ENCODE measurements around the gene LCN10.
A peak's percentile ranks its signal among the peaks of the same experiment; 100 is the strongest.

LCN10 gene

DNA sequence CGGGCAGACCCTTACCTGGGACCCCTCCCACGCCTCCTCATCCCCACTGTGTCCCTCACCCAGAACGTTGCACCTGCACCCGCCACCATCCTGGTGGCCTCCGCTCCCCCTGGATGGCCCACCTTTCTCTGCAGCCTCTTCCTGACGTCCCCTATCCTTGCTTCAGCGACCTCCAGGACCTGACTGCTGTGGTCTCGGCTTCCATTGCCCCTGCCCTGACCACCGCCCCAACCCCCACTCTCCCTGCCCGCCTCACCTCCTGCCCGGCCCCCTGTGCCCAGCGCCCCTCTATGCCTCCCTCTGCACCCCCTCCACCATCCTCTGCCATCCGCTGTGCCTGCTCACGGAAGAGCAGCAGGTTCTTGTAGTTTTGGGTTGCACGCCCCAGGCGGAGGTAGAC, 2.2 kb downstream of the LCN10 start:
- no peak for DNase-seq (ENCODE audit: extremely low read depth in 1 of 2, low read depth in 1 of 2)

DNA sequence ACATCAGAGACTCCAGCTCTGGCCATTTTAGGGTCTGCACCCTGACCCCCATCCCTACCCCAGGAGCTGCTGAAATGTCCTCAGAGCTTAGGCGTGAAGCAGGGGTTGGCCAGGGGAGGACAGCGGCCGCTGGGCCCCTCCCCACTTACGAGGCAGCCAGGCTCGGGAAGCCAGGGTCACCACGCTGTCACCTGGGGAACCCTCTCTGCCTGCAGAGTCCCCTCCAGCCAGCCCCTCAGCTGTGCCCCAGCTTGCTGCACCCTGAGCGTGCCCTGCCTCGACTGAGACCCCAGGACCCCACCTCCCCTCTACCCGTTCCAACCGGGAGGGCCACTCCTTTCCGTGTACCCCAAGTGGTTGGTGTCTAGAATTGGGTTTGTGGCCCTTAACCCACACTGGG, 2.7 kb downstream of the LCN10 start:
- DNase-seq (ENCODE audit: extremely low read depth in 1 of 2, low read depth in 1 of 2) = no peak

DNA sequence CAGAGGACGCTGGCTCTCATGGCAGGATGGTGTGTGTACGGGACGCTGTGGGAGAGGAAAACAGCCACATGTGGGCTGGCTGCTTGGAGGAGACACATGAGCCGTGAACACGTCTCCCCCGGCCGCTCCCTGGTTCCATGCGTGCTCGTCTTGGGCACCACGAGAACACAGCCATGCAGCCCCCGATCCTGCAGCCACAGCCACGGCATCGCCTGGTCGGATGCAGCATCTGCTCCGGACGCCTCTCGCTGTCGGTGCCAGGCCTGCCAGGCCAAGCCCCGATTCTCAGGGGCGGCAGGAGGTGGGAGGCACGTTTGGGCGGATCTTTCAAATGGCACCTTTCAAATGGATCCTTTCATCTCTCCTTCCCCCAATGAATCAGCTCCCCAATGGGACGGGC, 3.2 kb downstream of the LCN10 start:
- no peak for DNase-seq (ENCODE audit: extremely low read depth in 1 of 2, low read depth in 1 of 2)

DNA sequence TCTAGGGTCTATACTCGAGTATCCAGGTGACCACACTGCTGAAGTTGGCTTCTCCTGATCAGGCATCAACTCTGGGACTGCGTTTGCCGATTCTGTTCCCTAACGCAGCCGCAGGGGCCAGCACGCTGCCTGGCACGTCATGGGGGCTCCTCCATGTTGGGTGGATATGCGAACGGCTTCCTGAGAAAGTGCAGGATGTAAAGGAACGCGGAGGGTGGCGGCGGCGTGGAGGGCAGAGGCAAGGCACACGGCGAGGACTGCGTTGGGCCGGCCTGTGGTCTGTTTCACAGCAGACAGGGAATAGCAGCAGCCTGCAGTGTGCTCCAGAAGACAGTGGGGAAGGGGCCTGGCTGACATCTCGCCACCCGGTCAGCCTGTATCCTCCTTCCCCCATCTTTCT, 3.8 kb downstream of the LCN10 start:
- no peak for DNase-seq (ENCODE audit: extremely low read depth in 1 of 2, low read depth in 1 of 2)

DNA sequence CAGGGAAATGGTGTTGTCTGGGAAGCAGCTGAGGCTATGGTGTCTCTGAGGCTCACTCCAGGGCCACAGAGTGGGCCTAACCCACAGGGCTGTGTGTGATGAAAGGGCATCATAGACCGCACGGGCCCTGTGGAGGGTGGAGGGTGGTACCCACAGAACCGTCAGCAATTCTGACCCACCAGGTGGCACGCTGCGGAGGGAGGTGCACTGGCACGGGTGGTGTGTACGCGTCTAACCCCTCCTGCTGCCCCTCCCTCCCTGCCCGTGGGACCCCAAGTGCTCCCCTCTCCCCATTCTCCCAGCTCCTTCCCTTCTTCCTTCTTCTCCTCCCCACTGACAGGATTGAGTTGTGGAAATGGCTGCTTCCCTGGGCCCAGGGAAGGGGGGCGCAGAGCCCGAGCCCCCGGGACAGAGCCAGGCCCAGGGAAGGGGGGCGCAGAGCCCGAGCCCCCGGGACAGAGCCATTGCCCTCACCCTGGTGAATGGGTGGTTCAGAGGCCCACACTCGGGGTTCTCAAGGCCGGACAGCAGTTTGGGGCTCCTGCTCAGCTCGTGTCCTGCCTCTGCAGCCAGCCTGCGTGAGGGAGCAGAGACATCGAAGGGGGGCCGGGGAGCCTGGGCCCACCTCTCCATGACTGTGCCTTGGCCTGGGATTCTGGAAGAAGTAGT, 6.8 kb downstream of the LCN10 start:
- DNase-seq (ENCODE audit: extremely low read depth in 1 of 2, low read depth in 1 of 2) = no peak

DNA sequence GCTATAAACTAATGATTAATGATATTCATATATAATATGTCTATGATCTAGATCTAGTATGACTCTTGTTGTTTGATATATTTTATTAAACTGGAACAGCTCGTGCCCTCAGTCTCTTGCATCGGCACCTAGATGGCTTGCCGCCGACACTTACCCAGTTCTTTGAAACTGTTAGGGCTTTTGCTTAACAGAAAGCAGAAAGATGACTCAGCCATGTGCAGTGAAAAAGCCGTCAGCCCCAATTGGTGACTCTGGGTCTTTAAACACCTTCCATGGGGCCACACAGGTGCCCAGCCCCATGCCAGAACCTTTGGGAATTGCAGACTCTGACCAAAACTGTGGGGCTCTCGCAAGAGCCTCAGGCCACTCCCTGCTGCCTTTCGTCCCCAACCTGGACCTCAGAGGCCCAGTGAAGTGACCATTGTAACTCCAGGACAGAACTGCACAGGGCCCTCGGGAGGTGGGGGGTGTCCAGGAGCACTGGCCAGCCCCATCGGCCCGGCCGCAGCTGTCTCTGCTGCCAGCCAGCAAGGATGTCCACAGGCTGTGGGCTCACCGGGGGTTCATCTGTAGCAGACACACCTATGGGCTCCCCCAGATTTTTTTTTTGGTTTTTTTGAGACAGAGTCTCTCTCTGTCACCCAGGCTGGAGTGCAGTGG, 7.8 kb downstream of the LCN10 start:
- DNase-seq (ENCODE audit: extremely low read depth in 1 of 2, low read depth in 1 of 2) = no peak

DNA sequence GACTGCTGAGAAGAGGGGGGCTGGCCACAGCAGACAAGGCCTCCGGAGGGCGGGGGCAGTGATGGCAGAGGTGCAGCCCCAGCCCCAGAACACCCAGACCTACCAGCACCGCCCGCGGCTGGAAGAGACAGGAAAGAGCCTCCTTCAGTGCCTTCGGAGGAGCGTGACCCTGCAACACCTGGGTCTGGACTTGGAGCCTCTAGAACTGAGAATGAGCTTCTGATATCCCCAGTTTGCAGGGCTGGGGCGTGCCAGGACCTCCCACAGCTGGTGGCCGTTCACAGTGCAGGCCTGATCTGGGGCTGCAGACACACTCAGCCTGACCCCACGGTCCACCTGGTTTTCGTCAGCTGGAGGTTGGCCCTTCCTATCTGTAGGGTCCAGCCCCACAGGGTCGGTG, 9.1 kb downstream of the LCN10 start:
- DNase-seq (ENCODE audit: extremely low read depth in 1 of 2, low read depth in 1 of 2) = no peak

DNA sequence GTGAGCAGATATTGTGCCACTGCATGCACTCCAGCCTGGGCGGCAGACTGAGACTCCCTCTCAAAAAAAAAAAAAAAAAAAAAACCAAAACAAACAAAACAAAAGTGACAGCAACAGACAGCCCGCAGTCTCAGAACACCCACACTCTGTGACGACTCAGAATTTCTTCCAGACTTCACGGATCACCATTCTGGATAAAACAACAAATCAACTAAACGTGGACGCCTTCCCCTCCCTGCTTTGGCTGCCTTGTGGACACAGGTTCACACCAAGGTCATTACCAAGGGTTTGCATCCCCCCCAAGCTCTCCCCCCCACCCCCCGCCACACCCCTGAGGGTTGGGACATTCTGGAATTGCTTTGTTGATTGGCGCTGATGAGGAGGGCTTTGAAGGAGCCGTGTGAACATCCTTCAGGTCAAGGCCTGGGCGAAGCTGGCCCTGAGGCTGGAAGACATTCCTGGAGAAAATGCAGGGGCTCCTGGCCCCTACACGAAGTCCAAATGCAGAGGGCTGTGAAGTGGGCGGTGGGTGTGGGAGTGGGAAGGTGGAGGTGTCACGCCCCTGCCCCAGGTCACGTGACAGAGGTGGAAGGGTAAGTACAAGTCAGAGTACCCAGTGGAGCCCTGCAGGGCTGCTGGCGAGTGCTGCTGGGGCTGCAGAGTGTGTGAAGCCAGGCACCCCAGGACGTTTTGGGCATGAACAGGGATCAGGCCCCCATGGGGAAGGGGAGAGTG, 10.1 kb downstream of the LCN10 start:
- no peak for DNase-seq (ENCODE audit: extremely low read depth in 1 of 2, low read depth in 1 of 2)

DNA sequence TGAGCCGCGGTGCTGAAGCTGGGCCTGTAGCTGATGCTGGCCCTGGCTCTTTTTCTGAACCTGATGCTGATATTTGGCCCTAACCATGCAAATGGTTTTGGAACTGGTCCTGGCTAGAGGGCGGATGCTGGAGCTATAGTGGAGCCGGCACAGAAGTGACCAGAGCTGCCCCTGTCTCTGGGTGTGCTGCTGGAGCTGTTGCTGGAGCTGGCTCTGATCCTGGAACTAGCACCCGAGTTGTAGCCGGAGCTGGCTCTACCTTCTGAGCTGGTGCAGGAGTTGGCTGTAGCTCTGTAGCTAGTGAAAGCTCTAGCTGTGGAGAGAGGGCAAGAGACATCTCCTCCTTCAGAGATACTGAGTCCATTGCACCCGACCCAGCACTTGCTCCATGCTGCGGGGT, 12.8 kb downstream of the LCN10 start:
- no peak for DNase-seq (ENCODE audit: extremely low read depth in 1 of 2, low read depth in 1 of 2)

DNA sequence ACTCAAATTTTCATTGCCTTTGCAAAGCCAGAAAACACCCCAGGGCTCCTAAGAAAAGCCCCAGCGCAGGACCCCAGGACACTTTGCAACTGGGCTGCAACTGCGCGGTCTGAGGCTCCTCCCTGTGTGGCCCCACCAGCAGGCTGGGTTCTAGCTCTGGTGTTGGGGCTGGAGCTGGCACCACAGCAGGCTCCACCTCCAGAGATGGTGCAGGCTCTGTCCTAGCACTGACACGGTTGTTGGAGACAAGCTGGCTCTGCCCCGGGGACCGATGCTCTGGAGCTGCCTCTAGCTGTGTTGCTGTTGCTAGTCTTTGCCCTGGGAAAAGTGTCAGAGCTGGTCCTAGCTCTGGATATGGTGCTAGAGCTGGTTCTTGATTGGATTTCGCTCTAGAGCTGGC, 13.6 kb downstream of the LCN10 start:
- DNase-seq (ENCODE audit: extremely low read depth in 1 of 2, low read depth in 1 of 2) = no peak

DNA sequence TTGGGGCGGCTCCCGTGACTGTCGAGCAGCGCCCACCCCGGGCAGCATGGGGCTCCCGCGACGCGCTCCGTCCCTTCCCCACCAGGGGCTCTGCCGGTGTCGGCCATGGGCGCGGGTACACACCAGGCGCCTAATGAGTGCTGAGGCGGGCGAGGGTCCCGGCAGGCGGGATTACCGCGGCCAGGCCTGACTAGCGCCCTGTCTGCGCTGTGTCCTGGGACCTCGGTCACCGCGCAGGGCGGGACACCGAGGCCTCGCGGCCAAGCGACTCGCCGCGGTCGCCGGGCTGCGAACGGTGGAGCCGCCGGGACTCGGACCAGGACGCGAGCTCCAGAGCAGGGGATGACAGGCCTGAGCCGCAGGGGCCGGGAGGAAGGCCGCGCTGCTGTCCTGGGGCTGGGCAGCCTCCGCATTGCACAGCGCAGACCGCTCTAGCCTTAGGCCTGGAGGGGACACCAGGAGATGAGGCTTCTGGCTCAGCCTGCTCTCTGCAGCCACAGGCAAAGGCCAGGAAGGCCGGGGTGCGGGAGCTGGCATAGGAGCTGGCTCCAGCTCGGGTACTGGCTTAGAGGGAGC, 14.1 kb downstream of the LCN10 start:
- no peak for DNase-seq (ENCODE audit: extremely low read depth in 1 of 2, low read depth in 1 of 2)

DNA sequence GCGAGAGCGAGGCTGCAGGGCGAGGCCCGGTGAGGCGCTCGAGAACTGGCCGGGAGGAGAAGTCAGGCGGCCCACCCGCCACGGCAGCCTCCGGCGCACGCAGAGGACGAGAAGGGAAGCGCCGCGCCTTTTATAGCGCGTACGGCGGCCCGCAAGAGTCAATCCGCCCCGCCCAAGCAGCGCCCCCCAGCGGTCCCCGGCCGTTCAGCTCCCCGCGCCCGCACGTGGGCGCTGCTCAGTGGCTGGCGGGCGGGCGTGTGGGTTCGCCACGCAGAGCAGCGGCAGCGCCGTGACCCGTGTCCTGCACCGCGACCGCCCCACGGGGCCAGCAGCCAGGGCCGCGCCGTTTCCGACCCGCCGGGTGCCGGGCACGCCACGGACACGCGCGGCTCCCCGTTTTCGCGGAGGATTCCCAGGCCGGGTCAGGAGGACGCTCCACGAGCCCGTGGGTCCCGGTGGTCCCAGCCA, 14.6 kb downstream of the LCN10 start:
- DNase-seq (ENCODE audit: extremely low read depth in 1 of 2, low read depth in 1 of 2) = peak; percentile 77 to 81

DNA sequence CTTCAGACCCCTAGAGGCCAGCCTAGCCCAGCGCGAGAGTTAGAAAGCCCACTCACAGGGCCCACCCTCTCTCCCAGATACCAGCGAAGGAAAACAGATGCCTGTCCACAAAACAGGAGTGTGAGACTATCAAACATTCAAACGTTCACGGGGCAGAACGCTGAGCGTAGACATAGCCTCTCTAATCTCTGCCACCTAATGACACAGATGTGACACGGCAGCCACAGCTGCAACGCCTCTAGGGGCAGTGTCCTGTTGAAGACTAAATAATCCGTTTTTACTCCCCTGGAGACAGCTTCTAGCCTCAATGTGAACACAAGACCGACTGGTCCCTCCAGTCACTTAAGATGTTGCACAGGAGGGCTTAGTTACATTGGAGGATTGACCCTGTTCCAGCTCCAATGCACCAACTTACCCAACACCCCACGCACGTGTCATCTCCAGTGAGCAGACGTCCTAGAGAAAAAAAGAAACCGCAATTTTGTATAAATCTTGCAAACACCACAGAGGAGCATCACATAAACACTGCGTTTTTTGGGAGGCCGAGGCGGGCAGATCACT, 16.0 kb downstream of the LCN10 start:
- no peak for DNase-seq (ENCODE audit: extremely low read depth in 1 of 2, low read depth in 1 of 2)

DNA sequence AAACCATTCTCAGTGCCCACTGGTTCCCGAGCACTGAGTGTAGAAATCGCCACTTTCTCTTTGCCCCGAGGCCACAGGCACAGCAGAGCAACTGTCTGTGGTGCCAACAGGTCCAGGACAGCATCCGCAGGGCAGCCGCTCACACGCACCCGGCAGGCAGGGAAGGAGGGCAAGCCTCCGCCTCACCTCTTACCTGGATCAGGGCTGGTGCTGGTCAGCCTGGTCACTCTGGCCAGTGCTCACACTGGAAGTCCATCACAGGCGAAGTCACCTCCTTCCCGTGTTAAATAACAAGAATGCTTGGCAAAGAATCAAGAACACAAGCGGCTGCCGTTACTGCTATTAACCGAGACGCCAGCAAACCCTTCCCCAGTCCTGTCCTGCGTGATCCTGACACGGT, 16.6 kb downstream of the LCN10 start:
- no peak for DNase-seq (ENCODE audit: extremely low read depth in 1 of 2, low read depth in 1 of 2)

DNA sequence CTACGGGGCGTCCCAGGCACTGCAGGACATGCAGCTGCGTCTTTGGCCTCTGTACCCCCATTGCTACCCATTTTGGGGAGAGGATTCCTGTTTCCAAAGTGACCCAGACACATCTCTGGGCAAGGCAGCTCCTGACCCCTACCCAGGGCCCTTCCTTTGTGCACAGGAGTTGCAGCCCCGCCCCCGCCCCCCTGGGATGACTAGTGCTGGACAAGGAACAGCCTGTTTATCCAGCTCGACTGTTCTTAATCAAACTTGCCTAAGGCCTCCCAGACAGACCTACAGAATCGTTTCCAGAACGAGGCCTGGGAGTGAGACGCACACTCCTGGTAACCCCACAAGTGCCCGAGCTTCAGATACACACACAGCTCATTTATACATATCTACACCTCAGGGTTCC, 17.1 kb downstream of the LCN10 start:
- DNase-seq (ENCODE audit: extremely low read depth in 1 of 2, low read depth in 1 of 2) = no peak

DNA sequence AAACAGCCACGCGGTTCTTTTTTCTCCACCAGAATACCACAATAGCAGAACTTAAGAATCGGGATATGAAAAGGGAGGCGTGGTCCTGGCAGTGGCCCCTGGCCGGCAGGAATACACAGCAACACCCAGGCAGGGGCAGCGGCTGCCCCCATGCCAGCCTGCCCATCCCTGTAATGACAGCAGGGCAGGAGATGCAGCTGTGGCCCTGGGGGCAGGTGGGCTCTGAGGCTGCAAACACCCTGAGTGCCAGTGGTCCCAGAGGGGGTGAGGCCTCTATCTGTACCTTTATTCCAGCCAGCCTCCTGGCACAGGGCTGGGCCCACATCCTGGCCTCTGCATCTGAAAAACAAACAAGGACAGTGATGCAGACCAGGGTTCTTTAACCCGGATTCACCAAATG, 18.0 kb downstream of the LCN10 start:
- no peak for DNase-seq (ENCODE audit: extremely low read depth in 1 of 2, low read depth in 1 of 2)

DNA sequence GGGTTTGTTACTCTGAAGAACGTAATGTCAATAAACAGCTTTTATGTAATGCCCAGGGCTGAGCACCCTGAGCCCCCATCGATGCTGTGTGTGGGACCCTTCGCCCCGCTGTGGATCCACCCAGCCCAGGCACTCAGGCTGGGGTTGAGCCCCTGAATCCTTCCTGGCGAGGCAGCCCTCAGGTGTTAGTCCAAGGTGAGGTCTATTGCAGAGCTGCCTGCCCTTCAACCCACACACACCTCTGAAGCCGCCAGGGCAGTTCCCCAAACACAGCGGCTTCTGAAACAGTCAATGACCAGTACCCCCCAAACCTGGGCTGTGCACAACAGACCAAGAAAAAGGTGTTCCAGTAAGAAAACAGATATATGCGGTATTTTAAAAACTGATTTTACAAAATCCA, 18.8 kb downstream of the LCN10 start:
- DNase-seq (ENCODE audit: extremely low read depth in 1 of 2, low read depth in 1 of 2) = no peak

DNA sequence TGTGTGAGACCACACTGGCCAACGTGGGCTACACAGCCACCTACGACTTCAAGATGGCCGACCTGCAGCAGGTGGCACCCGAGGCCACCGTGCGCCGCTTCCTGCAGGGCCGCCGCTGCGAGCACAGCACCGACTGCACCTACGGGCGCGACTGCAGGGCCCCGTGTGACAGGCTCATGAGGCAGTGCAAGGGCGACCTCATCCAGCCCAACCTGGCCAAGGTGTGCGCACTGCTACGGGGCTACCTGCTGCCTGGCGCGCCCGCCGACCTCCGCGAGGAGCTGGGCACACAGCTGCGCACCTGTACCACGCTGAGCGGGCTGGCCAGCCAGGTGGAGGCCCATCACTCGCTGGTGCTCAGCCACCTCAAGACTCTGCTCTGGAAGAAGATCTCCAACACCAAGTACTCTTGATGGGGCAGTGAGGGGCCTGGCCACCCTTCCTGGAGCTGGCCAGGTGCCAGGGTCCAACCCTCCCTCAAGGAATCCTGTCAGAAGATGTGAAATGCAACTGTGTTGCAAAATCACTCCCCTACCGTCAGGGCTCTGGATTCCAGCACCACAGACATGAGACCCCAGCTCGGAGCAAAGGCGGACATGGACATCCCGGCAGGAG, 19.3 kb downstream of the LCN10 start:
- no peak for DNase-seq (ENCODE audit: extremely low read depth in 1 of 2, low read depth in 1 of 2)

DNA sequence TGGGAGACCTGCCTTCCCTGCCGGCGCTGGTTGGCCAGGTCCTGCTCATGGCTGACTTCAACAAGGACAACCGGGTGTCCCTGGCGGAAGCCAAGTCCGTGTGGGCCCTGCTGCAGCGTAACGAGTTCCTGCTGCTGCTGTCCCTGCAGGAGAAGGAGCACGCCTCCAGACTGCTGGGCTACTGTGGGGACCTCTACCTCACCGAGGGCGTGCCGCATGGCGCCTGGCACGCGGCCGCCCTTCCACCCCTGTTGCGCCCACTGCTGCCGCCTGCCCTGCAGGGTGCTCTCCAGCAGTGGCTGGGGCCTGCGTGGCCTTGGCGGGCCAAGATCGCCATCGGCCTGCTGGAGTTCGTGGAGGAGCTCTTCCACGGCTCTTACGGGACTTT, 19.8 kb downstream of the LCN10 start:
- no peak for DNase-seq (ENCODE audit: extremely low read depth in 1 of 2, low read depth in 1 of 2)

DNA sequence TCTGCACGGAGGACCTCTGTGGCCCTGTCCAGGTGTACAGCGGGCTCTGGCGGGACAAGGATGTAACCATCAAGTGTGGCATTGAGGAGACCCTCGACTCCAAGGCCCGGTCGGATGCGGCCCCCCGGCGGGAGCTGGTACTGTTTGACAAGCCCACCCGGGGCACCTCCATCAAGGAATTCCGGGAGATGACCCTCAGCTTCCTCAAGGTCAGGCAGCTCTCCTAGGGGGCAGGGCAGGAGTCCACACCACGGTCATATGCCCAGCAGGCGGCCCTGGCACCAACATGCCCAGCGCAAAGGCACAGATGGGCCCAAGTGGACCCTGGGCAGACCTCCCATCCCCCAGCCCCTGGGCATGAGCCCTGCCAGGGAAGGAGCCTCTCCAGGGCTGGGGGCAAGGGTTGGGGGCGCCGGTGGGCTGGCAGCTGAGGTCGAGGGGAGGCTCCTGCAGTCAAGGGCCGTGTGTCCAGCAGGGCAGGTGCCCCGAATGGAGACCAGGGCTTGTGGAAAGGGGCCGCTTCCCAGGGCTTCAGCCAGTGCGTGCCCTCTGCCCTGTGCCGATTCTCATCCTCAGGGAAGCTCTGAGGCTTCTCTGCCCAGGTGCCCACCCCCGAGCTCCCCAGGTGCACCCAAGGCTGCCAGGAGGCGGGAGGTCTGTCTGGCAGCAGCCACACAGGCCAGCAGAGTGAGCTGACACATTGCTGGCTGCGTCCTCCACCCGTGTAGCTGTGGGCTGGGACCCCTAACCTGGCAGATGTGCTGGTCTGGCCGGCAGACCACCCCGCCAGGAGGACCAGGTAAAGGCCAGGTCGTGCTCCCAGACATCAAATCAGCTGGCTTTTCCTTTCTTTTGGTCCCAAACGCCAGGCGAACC, 20.4 kb downstream of the LCN10 start:
- no peak for DNase-seq (ENCODE audit: extremely low read depth in 1 of 2, low read depth in 1 of 2)

Measured in stimulated activated CD8-positive, alpha-beta memory T cell treated with anti-CD3 and anti-CD28 coated beads, Interleukin-7, amount 100 ng/mL, for 48 hours (primary cell).